Measurements from ENCODE around the gene CRYGD. TPM values are rescaled to one million over a fixed set of nuclear protein-coding genes. Genes with fewer than 3 reads are reported as not detected.

Gene CRYGD
- total and polyA plus RNA-seq, 5 experiments from 2014 or later: not detected

GRCh38 chr2:208097313-208097712 lies 27.0 kb downstream of the CRYGD start:
- POLR2A ChIA-PET: no interaction called here
- no peak for ATAC-seq
- no peaks in the 10 kb centered on the region for H3K36me3 Mint-ChIP-seq
- no peak overlapping the region for H3K27ac Mint-ChIP-seq
- H3K27me3 Mint-ChIP-seq: no peaks in the 10 kb centered on the region
- peaks cover 5 to 31% (median 18%) of the 10 kb centered on the region in 4 donors for H3K4me1 Mint-ChIP-seq
- no peaks in the 10 kb centered on the region for H3K9me3 Mint-ChIP-seq
- no peak for DNase-seq
- no peak overlapping the region for H3K4me3 Mint-ChIP-seq

GRCh38 chr2:208096080-208096479 lies 28.2 kb downstream of the CRYGD start:
- Mint-ChIP-seq H3K4me1 (peaks cover 4 to 19% (median 12%) of the 10 kb centered on the region in 4 donors), H3K4me3 (no peak overlapping the region), H3K27ac (no peak overlapping the region), H3K27me3 (no peaks in the 10 kb centered on the region), H3K9me3 (no peaks in the 10 kb centered on the region), H3K36me3 (no peaks in the 10 kb centered on the region)
- ATAC-seq: no peak
- no peak for DNase-seq
- POLR2A ChIA-PET: no interaction called here

GRCh38 chr2:208093128-208093527 lies 31.2 kb downstream of the CRYGD start:
- Mint-ChIP-seq H3K27ac (no peak overlapping the region), H3K4me3 (no peak overlapping the region), H3K4me1 (no peaks in the 10 kb centered on the region), H3K9me3 (peaks cover 0 to 3% (median 0%) of the 10 kb centered on the region in 9 donors), H3K27me3 (no peaks in the 10 kb centered on the region), H3K36me3 (peaks cover 0 to 4% (median 0%) of the 10 kb centered on the region in 3 donors)
- ATAC-seq (no peak), DNase-seq (no peak)
- POLR2A ChIA-PET: no interaction called here

- H3K4me1 Mint-ChIP-seq: no peaks in the 10 kb centered on the region
- no peak for ATAC-seq
- H3K27me3 Mint-ChIP-seq: no peaks in the 10 kb centered on the region
- no peak overlapping the region for H3K4me3 Mint-ChIP-seq
- no peak overlapping the region for H3K27ac Mint-ChIP-seq
- H3K9me3 Mint-ChIP-seq: peaks cover 0 to 3% (median 0%) of the 10 kb centered on the region in 9 donors
- POLR2A ChIA-PET: no interaction called here
- H3K36me3 Mint-ChIP-seq: peaks cover 0 to 4% (median 0%) of the 10 kb centered on the region in 3 donors
- DNase-seq: no peak
Measured at GRCh38 chr2:208092093-208092832, 32.1 kb downstream of the CRYGD start.

DNA sequence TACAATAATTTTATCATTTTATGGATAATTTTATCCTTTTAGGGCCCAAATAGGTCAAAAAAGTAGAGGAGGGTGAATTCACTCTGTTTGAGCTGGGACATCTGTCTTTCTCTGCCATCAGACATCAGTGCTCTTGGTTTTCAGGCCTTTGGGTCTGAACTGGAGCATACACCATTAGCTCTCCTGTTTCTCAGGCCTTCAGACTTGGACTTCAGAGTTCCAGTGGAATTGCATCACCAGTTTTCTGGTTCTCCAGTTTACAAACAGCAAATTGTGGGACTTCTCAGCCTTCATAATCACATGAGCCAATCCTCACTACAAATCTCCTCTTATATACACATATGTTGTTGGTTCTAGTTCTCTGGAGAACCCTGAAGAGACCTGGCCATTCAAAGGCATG lies 33.9 kb downstream of the CRYGD start:
- Mint-ChIP-seq H3K4me3 (no peak overlapping the region), H3K9me3 (peaks cover 0 to 3% (median 0%) of the 10 kb centered on the region in 9 donors), H3K27me3 (peaks cover 0 to 3% (median 0%) of the 10 kb centered on the region in 5 donors), H3K36me3 (peaks cover 0 to 4% (median 0%) of the 10 kb centered on the region in 3 donors), H3K4me1 (no peaks in the 10 kb centered on the region), H3K27ac (no peak overlapping the region)
- POLR2A ChIA-PET: no interaction called here
- DNase-seq (no peak), ATAC-seq (no peak)

DNA sequence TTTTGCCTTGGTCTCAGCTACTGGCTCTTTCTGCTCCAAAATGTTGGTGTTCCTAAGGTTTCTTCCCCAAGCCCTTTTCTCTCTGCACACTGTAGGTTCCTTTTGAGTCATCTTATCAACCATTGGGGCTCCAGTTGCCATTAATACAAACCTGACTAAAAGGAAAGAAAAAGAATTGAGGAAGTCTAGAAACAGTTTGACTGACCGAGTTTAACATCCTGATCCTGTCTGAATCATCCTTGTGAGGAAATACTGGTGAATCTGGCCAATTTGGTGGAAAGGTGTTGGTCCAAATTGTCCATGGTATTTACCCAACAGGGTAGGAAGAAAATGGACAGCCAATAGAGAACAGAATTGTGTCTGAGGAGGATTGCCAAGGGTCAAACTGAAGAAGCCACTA lies 38.3 kb downstream of the CRYGD start:
- H3K27ac Mint-ChIP-seq: no peak overlapping the region

GRCh38 chr2:208083807-208084206 lies 40.5 kb downstream of the CRYGD start:
- Mint-ChIP-seq H3K4me1 (no peaks in the 10 kb centered on the region), H3K4me3 (no peak overlapping the region), H3K9me3 (peaks cover 0 to 6% (median 0%) of the 10 kb centered on the region in 9 donors), H3K27me3 (peaks cover 3 to 25% (median 16%) of the 10 kb centered on the region in 5 donors), H3K27ac (no peak overlapping the region), H3K36me3 (no peaks in the 10 kb centered on the region)
- POLR2A ChIA-PET: no interaction called here
- no peak for DNase-seq
- no peak for ATAC-seq

More for the DNA sequence above, 38.3 kb downstream of the CRYGD start:
- POLR2A ChIA-PET: no interaction called here
- ATAC-seq (no peak), DNase-seq (no peak)
- peaks cover 3 to 13% (median 3%) of the 10 kb centered on the region in 5 donors for H3K27me3 Mint-ChIP-seq
- H3K9me3 Mint-ChIP-seq: peaks cover 0 to 3% (median 0%) of the 10 kb centered on the region in 9 donors
- peaks cover 0 to 4% (median 0%) of the 10 kb centered on the region in 3 donors for H3K36me3 Mint-ChIP-seq
- no peaks in the 10 kb centered on the region for H3K4me1 Mint-ChIP-seq
- H3K4me3 Mint-ChIP-seq: no peak overlapping the region

DNA sequence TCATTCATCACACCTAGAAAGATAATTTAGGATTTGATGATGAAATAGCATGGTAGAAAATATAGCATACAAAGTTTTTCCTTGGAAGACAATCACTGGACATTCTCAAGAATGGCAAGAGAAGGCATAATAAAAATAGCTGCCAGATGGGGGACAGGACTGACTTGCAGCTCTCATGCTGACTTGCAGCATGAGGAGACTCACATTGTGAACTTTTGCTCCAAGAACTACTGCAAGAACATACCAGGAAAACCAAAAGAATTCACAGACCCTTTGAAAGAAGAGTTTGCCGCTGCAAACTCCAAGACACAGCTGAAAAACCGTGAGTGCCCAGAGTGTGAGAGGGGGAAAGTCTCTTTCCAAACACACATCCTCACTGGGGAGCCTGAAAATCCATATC lies 47.0 kb downstream of the CRYGD start:
- ATAC-seq: no peak
- Mint-ChIP-seq H3K9me3 (peaks cover 0 to 6% (median 0%) of the 10 kb centered on the region in 9 donors), H3K36me3 (no peaks in the 10 kb centered on the region), H3K27me3 (peaks cover 9 to 46% (median 27%) of the 10 kb centered on the region in 5 donors), H3K4me1 (no peaks in the 10 kb centered on the region), H3K4me3 (no peak overlapping the region), H3K27ac (no peak overlapping the region)
- POLR2A ChIA-PET: no interaction called here
- DNase-seq: no peak

DNA sequence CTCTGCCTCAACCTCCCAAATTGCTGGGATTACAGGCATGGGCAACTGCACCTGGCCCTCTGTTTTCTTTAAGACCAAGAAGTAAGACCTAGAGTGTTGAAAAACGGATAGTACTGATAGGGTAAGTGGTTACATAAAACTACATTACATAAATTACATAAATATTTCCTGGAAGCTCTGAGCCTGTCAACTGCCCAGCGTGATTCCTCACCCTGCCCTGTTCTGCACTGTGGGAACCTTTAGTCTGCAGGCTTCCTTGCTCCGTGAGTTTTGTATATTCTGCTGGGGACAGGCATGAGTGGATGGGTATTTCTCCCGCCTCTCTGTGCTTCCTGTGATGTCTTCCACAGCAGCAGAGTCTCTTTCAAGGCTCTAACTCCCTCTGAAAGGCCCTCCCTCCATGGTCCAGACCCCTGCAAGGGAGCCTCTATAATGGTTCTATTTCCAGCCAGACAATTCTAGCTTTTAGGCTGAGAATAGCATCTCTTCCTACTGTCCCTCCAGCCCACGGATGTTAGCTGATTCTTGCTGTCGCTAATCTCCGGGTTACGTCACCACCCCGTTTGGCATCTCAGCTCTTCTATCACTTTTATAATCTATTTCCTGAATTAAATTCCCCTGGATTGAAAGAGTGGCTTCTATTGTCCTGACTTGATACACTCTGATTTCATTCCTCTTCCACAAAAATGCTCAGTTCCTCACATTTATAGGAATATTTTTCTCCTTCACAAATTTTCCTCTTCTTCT lies 49.5 kb downstream of the CRYGD start:
- no peak overlapping the region for H3K4me3 Mint-ChIP-seq
- no peaks in the 10 kb centered on the region for H3K4me1 Mint-ChIP-seq
- ATAC-seq: no peak
- no peaks in the 10 kb centered on the region for H3K36me3 Mint-ChIP-seq
- POLR2A ChIA-PET: no interaction called here
- DNase-seq: no peak
- no peak overlapping the region for H3K27ac Mint-ChIP-seq
- peaks cover 0 to 5% (median 0%) of the 10 kb centered on the region in 9 donors for H3K9me3 Mint-ChIP-seq
- peaks cover 6 to 33% (median 21%) of the 10 kb centered on the region in 5 donors for H3K27me3 Mint-ChIP-seq

DNA sequence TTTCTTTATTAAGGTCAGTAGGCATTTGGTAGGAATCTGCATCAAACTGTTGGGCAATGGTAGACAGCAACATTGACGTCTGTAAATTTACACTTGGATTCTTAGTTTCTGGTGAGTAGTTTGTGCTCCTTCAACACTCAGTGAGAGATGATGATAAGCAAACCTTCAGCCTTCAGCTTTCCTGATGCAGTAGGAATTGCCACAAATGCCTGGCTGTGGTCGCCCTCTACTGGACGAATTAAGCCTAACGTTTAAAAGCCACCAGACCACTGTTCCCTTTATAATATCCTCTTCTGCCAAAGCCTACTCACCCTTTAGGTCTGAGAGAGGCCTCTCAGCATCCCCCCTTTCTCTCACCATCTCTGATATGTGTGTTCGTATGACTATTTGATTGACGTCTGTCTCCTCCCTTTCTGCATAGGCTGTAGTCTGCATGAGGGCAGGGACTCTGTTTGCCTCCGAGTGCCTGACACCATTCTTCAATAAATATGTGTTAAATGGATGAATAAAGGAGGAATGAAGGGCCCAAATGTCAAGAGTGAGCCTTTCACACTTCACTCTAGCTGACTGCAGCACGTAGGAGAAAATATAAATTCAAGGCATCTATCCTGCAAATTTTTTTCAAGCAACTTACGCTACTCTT lies 52.0 kb downstream of the CRYGD start:
- POLR2A ChIA-PET: no interaction called here
- DNase-seq (peak; percentile 13 to 74 (median 50)), ATAC-seq (peak; percentile 63 to 68)
- H3K4me3 Mint-ChIP-seq: no peak overlapping the region
- H3K36me3 Mint-ChIP-seq: no peaks in the 10 kb centered on the region
- H3K9me3 Mint-ChIP-seq: no peaks in the 10 kb centered on the region
- H3K27me3 Mint-ChIP-seq: peaks cover under 1 to 23% (median 6%) of the 10 kb centered on the region in 5 donors
- no peaks in the 10 kb centered on the region for H3K4me1 Mint-ChIP-seq
- H3K27ac Mint-ChIP-seq: no peak overlapping the region
